ENCODE measurements around the gene CTIF. TPM values are rescaled to one million over a fixed set of nuclear protein-coding genes. Genes with fewer than 3 reads are reported as not detected.

Gene CTIF
- total RNA-seq, 1 donor = 86.4 TPM

DNA sequence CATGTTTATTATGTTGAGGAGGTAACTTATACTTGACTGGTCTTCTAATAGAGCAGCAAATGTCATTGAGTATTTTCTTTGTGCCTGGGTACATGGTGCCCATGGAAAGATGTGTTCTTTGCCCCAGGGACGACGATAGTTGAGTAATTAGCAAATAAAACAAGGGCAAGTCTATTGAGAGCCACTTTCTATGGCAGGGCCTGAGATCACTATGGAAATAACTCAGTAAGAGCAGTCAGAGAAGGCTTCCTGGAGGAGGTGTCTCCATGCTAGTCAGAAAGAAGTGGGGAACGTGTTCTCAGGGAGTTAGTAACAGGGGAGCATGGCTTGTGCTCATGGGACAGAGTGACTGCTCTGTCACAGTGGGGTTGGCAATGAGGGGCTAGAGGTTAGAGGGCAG, 28.6 kb downstream of the CTIF start:
- no peak overlapping the region for H3K4me3 ChIP-seq (ENCODE audit: low read depth, low read length)
- TF ChIP-seq, protein P1, sequence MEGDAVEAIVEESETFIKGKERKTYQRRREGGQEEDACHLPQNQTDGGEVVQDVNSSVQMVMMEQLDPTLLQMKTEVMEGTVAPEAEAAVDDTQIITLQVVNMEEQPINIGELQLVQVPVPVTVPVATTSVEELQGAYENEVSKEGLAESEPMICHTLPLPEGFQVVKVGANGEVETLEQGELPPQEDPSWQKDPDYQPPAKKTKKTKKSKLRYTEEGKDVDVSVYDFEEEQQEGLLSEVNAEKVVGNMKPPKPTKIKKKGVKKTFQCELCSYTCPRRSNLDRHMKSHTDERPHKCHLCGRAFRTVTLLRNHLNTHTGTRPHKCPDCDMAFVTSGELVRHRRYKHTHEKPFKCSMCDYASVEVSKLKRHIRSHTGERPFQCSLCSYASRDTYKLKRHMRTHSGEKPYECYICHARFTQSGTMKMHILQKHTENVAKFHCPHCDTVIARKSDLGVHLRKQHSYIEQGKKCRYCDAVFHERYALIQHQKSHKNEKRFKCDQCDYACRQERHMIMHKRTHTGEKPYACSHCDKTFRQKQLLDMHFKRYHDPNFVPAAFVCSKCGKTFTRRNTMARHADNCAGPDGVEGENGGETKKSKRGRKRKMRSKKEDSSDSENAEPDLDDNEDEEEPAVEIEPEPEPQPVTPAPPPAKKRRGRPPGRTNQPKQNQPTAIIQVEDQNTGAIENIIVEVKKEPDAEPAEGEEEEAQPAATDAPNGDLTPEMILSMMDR (IDR thresholded peaks at IDR 0.05; ENCODE audit: insufficient read depth, low read depth, low read length) = no peak
- DNase-seq (ENCODE audit: low read depth) = no peak

DNA sequence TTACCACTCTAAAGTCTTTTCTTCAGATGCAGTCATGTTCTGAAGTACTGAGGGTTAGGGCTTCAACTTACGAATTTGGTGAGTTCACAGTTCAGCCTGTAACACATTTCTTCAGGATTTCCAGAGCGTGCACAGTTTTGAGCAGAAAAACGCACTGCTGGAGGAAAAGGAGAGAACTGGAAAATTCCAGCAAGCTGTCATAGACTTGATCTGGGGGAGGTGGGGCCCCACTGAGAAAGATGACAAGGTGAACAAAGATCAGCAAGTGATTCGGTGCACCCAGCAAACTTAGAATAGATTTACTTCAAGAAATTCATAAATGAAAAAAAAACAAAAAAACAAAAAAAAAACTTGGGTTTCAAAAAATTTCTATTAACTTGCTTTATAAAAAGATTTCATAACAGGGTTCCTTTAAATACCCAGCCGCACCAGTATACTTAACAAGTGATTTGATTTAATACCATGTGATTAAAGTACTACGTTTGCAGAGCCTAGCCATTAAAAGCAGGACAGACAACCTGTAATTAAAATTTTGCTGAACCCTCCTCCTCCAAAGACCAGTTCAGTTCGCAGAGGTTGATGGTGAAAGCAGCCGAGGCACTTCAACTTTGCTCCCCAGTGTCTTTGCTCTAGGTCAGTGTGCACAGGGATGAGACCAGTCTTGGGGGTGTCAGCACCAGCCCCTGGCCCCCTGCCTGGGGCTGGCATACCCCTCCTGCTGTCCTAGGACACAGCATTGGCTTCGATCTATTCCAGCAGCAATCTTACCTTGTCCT, 30.5 kb downstream of the CTIF start:
- DNase-seq (ENCODE audit: low read depth) = no peak
- TF ChIP-seq, protein P1 (IDR thresholded peaks at IDR 0.05; ENCODE audit: insufficient read depth, low read depth, low read length) = no peak
- H3K4me3 ChIP-seq (ENCODE audit: low read depth, low read length) = no peak overlapping the region

DNA sequence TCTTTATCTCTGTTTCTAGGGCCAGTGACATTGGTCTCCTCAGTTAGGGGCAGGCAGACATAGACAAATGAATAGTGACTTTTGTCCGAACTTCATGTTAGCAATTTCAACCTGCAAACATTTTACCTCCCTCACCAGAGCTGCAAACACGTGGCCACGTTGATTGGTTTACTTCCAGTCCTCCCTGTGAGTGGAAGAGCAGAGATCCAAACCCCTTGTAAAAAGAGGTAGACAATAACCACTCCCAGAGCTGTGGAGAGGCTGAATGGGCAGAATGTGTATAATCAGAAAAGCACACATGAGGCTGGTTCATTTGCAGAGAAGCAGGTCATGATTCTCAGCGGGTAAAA, 31.1 kb downstream of the CTIF start:
- TF ChIP-seq, protein P1 (IDR thresholded peaks at IDR 0.05; ENCODE audit: insufficient read depth, low read depth, low read length) = no peak
- H3K4me3 ChIP-seq (ENCODE audit: low read depth, low read length) = no peak overlapping the region
- no peak for DNase-seq (ENCODE audit: low read depth)

DNA sequence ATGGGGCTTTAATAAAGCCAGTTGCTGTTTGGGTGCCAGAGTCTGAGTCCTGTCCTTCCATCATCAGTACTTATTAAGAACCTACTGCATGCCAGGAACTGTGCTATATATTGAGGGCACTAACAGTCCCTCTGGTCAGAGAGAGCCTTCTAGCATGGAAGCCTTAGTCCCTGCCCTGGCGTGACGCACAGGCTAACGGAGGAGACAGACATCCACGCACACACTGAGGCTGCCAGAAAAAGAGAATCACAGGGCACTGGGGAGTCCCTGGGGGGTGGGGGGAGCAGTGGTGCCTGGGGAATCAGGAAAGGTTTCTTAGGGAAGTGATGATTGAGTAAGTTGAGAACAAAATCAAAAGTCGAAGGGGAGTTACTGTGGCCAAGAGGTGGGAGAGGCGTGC, 31.5 kb downstream of the CTIF start:
- no peak overlapping the region for H3K4me3 ChIP-seq (ENCODE audit: low read depth, low read length)
- DNase-seq (ENCODE audit: low read depth) = no peak
- TF ChIP-seq, protein P1 (IDR thresholded peaks at IDR 0.05; ENCODE audit: insufficient read depth, low read depth, low read length) = no peak

GRCh38 chr18:48571639-48572384, 33.0 kb downstream of the CTIF start:
- TF ChIP-seq, protein P1 (IDR thresholded peaks at IDR 0.05; ENCODE audit: insufficient read depth, low read depth, low read length) = no peak
- H3K4me3 ChIP-seq (ENCODE audit: low read depth, low read length) = no peak overlapping the region
- DNase-seq (ENCODE audit: low read depth) = no peak

GRCh38 chr18:48572402-48573126, 33.7 kb downstream of the CTIF start:
- TF ChIP-seq, protein P1 (IDR thresholded peaks at IDR 0.05; ENCODE audit: insufficient read depth, low read depth, low read length) = no peak
- no peak for DNase-seq (ENCODE audit: low read depth)
- H3K4me3 ChIP-seq (ENCODE audit: low read depth, low read length) = no peak overlapping the region

All from fibroblast of villous mesenchyme (primary cell).